Endodermal cell (in vitro differentiated cells): ENCODE measurements around the gene FILIP1L. TPM values are rescaled to one million over a fixed set of nuclear protein-coding genes. Genes with fewer than 3 reads are reported as not detected.
"Not testable (repeated sequence)": the region's sequence is repeated elsewhere in the genome, so short reads cannot be mapped to it uniquely, and the experiment has no call there.

Experiments
- DNase-seq: peaks from one replicate; pipeline ENCODE4 v3.0.0-alpha.2; 2017
- H3K27ac ChIP-seq: 2 replicates; pipeline ENCODE4 v1.5.1; 2013; ENCODE audit warnings: mild to moderate bottlenecking, low read depth, low read length, moderate library complexity
- H3K27me3 ChIP-seq: 2 replicates; pipeline ENCODE4 v1.6.1; 2013; ENCODE audit warnings: mild to moderate bottlenecking, low read length, moderate library complexity; ENCODE audit not compliant: insufficient read depth, control insufficient read depth, poor library complexity, severe bottlenecking
- H3K36me3 ChIP-seq: 2 replicates; pipeline ENCODE4 v1.7.0; 2013; ENCODE audit warnings: mild to moderate bottlenecking, low read length, moderate library complexity; ENCODE audit not compliant: control insufficient read depth, insufficient read depth
- H3K4me1 ChIP-seq: one replicate; pipeline ENCODE4 v1.7.0; 2013; ENCODE audit warnings: low read length; ENCODE audit not compliant: control insufficient read depth, insufficient read depth
- H3K4me3 ChIP-seq: 2 replicates; pipeline ENCODE4 v1.5.1; 2013; ENCODE audit warnings: mild to moderate bottlenecking, low read length, moderate library complexity
- H3K9ac ChIP-seq: 2 replicates; pipeline ENCODE4 v1.6.1; 2013; ENCODE audit warnings: mild to moderate bottlenecking, low read length, moderate library complexity; ENCODE audit not compliant: poor library complexity, severe bottlenecking; ENCODE audit errors: extremely low read depth
- H3K9me3 ChIP-seq: 2 replicates; pipeline ENCODE4 v1.6.1; 2013; ENCODE audit warnings: mild to moderate bottlenecking, low read length, moderate library complexity; ENCODE audit not compliant: control insufficient read depth
- H3K27ac Mint-ChIP-seq: 2 replicates; pipeline ENCODE4 v1.8.0; 2020; ENCODE audit warnings: mixed read lengths
- H3K27me3 Mint-ChIP-seq: 2 replicates; pipeline ENCODE4 v1.8.0; 2021; ENCODE audit warnings: mild to moderate bottlenecking, mixed read lengths; ENCODE audit not compliant: insufficient read depth
- H3K36me3 Mint-ChIP-seq: 2 replicates; pipeline ENCODE4 v1.8.0; 2020; ENCODE audit warnings: low read depth, mixed read lengths
- H3K4me1 Mint-ChIP-seq: 2 replicates; pipeline ENCODE4 v1.8.0; 2020; ENCODE audit warnings: mixed read lengths
- H3K4me3 Mint-ChIP-seq: 2 replicates; pipeline ENCODE4 v1.8.0; 2020; ENCODE audit warnings: mild to moderate bottlenecking, moderate library complexity, mixed read lengths
- H3K9me3 Mint-ChIP-seq: 2 replicates; pipeline ENCODE4 v1.8.0; 2020; ENCODE audit warnings: mild to moderate bottlenecking, mixed read lengths
- WGBS, 2 experiments: methylation state at CpG; one replicate each; pipeline versions ENCODE4 v1.1.5 to v1.1.7; 2013; ENCODE audit warnings: missing lambda C conversion rate in 2 of 2, mixed read lengths in 1 of 2; ENCODE audit not compliant: insufficient coverage in 1 of 2, insufficient read length in 1 of 2; 5-methylcytosine and 5-hydroxymethylcytosine counted together
- total RNA-seq, 2 donors: library from RNA; stranded (reverse); fragmentation: NEBNext Ultra II Directional in 1 of 2; extraction: Animal tissue kit (Norgen Biotek cat#: 25700) in 1 of 2; gene quantifications; 2 replicates in 1 of 2; 3 replicates in 1 of 2; pipeline ENCODE4 v1.2.1, GENCODE V29; 2021
- TF ChIP-seq, protein P1 (sequence below): fragments of 200-600 bp; sonication (generic); conservative IDR thresholded peaks from 2 replicates; pipeline ENCODE4 v1.5.0; 2021; ENCODE audit warnings: antibody characterized with exemption, mild to moderate bottlenecking

Gene FILIP1L
- total RNA-seq, 2 donors from 2014 or later = 0.84 to 2.5 TPM

GRCh38 chr3:100098784-100099070 lies 15.6 kb downstream of the FILIP1L start:
- H3K9me3 Mint-ChIP-seq = peaks cover 2% of the 10 kb centered on the region
- Histone ChIP-seq H3K36me3 (no peaks in the 10 kb centered on the region), H3K9me3 (no peaks in the 10 kb centered on the region), H3K27ac (no peak overlapping the region), H3K9ac (no peak overlapping the region), H3K27me3 (no peaks in the 10 kb centered on the region), H3K4me3 (no peak overlapping the region), H3K4me1 (no peaks in the 10 kb centered on the region)
- H3K4me1 Mint-ChIP-seq = peaks cover 10% of the 10 kb centered on the region
- DNase-seq = no peak
- H3K27me3 Mint-ChIP-seq = no peaks in the 10 kb centered on the region
- H3K27ac Mint-ChIP-seq = no peak overlapping the region
- peaks cover 1% of the 10 kb centered on the region for H3K36me3 Mint-ChIP-seq
- TF ChIP-seq, protein P1, sequence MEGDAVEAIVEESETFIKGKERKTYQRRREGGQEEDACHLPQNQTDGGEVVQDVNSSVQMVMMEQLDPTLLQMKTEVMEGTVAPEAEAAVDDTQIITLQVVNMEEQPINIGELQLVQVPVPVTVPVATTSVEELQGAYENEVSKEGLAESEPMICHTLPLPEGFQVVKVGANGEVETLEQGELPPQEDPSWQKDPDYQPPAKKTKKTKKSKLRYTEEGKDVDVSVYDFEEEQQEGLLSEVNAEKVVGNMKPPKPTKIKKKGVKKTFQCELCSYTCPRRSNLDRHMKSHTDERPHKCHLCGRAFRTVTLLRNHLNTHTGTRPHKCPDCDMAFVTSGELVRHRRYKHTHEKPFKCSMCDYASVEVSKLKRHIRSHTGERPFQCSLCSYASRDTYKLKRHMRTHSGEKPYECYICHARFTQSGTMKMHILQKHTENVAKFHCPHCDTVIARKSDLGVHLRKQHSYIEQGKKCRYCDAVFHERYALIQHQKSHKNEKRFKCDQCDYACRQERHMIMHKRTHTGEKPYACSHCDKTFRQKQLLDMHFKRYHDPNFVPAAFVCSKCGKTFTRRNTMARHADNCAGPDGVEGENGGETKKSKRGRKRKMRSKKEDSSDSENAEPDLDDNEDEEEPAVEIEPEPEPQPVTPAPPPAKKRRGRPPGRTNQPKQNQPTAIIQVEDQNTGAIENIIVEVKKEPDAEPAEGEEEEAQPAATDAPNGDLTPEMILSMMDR = no peak
- no peak overlapping the region for H3K4me3 Mint-ChIP-seq

- H3K4me3 Mint-ChIP-seq = no peak overlapping the region
- H3K36me3 Mint-ChIP-seq = peaks cover 1% of the 10 kb centered on the region
- H3K9ac ChIP-seq = no peak overlapping the region
- no peak overlapping the region for H3K27ac ChIP-seq
- H3K4me1 ChIP-seq = no peaks in the 10 kb centered on the region
- H3K4me1 Mint-ChIP-seq = peaks cover 4% of the 10 kb centered on the region
- no peaks in the 10 kb centered on the region for H3K27me3 ChIP-seq
- no peak overlapping the region for H3K4me3 ChIP-seq
- H3K9me3 ChIP-seq = no peaks in the 10 kb centered on the region
- 93 to 98% methylated on average over 2 to 5 of the region's 6 CpGs for WGBS, 2 experiments
- TF ChIP-seq, protein P1 = no peak
- no peak overlapping the region for H3K27ac Mint-ChIP-seq
- no peak for DNase-seq
- H3K27me3 Mint-ChIP-seq = no peaks in the 10 kb centered on the region
- H3K36me3 ChIP-seq = no peaks in the 10 kb centered on the region
- peaks cover 2% of the 10 kb centered on the region for H3K9me3 Mint-ChIP-seq
These were observed 16.1 kb downstream of the FILIP1L start for GRCh38 chr3:100097919-100098783.

GRCh38 chr3:100096866-100097265 lies 17.4 kb downstream of the FILIP1L start:
- H3K9me3 Mint-ChIP-seq = peaks cover 2% of the 10 kb centered on the region
- Histone ChIP-seq H3K27me3 (no peaks in the 10 kb centered on the region), H3K4me3 (no peak overlapping the region), H3K27ac (no peak overlapping the region), H3K9ac (no peak overlapping the region), H3K4me1 (no peaks in the 10 kb centered on the region), H3K36me3 (no peaks in the 10 kb centered on the region), H3K9me3 (no peaks in the 10 kb centered on the region)
- peaks cover 3% of the 10 kb centered on the region for H3K4me1 Mint-ChIP-seq
- 83 to 98% methylated on average over 1 to 2 of the region's 2 CpGs for WGBS, 2 experiments
- peaks cover 1% of the 10 kb centered on the region for H3K36me3 Mint-ChIP-seq
- H3K27me3 Mint-ChIP-seq = no peaks in the 10 kb centered on the region
- H3K4me3 Mint-ChIP-seq = no peak overlapping the region
- DNase-seq = no peak
- no peak overlapping the region for H3K27ac Mint-ChIP-seq
- TF ChIP-seq, protein P1 = no peak

DNA sequence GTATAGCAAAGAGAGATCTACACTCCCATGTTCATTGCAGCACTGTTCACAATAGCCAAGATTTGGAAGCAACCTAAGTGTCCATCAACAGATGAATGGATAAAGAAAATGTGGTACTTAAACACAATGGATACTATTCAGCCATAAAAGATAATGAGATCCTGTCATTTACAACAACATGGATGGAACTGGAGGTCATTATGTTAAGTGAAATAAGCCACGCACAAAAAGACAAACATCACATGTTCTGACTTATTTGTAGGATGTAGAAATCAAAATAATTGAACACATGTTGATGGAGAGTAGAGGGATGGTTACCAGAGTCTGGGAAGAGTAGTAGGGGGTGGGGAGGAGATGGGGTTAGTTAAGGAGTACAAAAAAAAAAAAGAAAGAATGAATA lies 18.0 kb downstream of the FILIP1L start:
- H3K9ac ChIP-seq, H3K4me1 ChIP-seq, H3K36me3 Mint-ChIP-seq, H3K27ac Mint-ChIP-seq, H3K36me3 ChIP-seq, H3K4me3 ChIP-seq, H3K27ac ChIP-seq, H3K9me3 Mint-ChIP-seq, DNase-seq, H3K27me3 ChIP-seq, H3K9me3 ChIP-seq, H3K27me3 Mint-ChIP-seq, H3K4me1 Mint-ChIP-seq, H3K4me3 Mint-ChIP-seq: not testable (repeated sequence)
- WGBS, 2 experiments = 100% methylated on average over 1 of the region's 1 CpG
